Measurements from ENCODE around the gene TCIRG1. TPM values are rescaled to one million over a fixed set of nuclear protein-coding genes. Genes with fewer than 3 reads are reported as not detected.

The TCIRG1 gene
- total and polyA plus RNA-seq, 2 of the 13 experiments (the other 11 are each of a cell fraction or from before 2014, with no cell fraction given), result 48.0 to 69.6 TPM

DNA sequence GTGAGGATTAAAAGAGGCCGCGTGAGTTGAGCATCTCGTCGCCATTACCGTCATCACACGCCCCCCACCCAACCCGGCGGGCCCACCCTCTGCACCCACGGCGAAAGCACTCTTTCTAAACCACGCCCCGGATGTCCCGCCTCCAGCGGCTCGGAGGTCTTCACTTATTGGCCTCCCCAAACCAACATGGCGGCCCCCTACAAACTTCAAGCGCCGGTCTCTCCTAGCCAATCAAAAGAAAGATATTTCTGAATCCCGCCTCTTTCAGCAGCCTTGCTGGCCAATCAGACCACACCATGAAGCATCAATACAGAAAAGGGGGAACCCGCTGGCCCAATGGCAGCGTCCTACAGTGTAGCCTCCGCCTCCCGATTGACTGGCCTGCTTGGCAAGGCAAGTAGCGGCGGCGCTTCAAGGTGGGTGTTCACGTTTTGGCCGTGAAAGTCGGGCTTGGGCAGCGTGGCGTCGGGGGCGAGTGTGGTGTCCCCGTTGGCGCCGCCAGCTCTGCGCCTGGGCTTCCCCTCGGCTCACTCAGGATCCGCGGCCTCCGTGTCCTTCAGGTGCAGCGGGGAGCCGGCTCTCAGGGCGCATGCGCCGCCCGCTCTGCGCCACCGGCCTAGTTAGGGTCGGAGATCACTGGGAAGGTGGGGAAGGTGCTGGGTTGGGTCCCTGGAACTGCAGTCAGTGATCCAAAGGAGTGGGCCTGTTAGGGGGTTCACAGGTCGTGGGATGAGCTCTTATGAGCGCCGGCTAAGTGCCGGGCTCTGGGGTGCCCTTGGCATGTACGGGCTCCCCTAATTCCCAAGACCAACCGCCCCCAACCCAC is 8.3 kb upstream of the TCIRG1 start, which contains the start of gene NDUFS8 (continued):
- TF ChIP-seq, protein P1, sequence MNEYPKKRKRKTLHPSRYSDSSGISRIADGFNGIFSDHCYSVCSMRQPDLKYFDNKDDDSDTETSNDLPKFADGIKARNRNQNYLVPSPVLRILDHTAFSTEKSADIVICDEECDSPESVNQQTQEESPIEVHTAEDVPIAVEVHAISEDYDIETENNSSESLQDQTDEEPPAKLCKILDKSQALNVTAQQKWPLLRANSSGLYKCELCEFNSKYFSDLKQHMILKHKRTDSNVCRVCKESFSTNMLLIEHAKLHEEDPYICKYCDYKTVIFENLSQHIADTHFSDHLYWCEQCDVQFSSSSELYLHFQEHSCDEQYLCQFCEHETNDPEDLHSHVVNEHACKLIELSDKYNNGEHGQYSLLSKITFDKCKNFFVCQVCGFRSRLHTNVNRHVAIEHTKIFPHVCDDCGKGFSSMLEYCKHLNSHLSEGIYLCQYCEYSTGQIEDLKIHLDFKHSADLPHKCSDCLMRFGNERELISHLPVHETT (CRISPR knock-in tag; conservative IDR thresholded peaks at IDR 0.05), result peak; percentile 65; the same call in 1 of the 2 replicates
- TF ChIP-seq ZKSCAN8 (CRISPR knock-in tag; IDR thresholded peaks at IDR 0.05; ENCODE audit: borderline replicate concordance), result peak; percentile 54; the same call in 1 of the 2 replicates
- peak; percentile 39; the same call in 1 of the 2 replicates for TF ChIP-seq RXRA (CRISPR knock-in tag; IDR thresholded peaks at IDR 0.05)
- TF ChIP-seq, protein P2, sequence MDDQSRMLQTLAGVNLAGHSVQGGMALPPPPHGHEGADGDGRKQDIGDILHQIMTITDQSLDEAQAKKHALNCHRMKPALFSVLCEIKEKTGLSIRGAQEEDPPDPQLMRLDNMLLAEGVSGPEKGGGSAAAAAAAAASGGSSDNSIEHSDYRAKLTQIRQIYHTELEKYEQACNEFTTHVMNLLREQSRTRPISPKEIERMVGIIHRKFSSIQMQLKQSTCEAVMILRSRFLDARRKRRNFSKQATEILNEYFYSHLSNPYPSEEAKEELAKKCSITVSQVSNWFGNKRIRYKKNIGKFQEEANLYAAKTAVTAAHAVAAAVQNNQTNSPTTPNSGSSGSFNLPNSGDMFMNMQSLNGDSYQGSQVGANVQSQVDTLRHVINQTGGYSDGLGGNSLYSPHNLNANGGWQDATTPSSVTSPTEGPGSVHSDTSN (CRISPR knock-in tag; IDR thresholded peaks at IDR 0.05; ENCODE audit: borderline replicate concordance), result no peak
- TF ChIP-seq ZNF251 (CRISPR knock-in tag; IDR thresholded peaks at IDR 0.05), result no peak
- TF ChIP-seq, protein P3, sequence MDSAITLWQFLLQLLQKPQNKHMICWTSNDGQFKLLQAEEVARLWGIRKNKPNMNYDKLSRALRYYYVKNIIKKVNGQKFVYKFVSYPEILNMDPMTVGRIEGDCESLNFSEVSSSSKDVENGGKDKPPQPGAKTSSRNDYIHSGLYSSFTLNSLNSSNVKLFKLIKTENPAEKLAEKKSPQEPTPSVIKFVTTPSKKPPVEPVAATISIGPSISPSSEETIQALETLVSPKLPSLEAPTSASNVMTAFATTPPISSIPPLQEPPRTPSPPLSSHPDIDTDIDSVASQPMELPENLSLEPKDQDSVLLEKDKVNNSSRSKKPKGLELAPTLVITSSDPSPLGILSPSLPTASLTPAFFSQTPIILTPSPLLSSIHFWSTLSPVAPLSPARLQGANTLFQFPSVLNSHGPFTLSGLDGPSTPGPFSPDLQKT (CRISPR knock-in tag; IDR thresholded peaks at IDR 0.05; ENCODE audit: borderline replicate concordance), result no peak
- TF ChIP-seq ZNF101 (CRISPR knock-in tag; IDR thresholded peaks at IDR 0.05; ENCODE audit: borderline replicate concordance, low read depth), result no peak
- TF ChIP-seq ZFP41 (CRISPR knock-in tag; IDR thresholded peaks at IDR 0.05; ENCODE audit: borderline replicate concordance), result no peak
- TF ChIP-seq AKAP8 (CRISPR knock-in tag; IDR thresholded peaks at IDR 0.05), result peak; percentile 60; the same call in 1 of the 2 replicates
- TF ChIP-seq ZEB1 (IDR thresholded peaks at IDR 0.05; ENCODE audit: insufficient replicate concordance, low read depth), result no peak
- TF ChIP-seq, protein P4, sequence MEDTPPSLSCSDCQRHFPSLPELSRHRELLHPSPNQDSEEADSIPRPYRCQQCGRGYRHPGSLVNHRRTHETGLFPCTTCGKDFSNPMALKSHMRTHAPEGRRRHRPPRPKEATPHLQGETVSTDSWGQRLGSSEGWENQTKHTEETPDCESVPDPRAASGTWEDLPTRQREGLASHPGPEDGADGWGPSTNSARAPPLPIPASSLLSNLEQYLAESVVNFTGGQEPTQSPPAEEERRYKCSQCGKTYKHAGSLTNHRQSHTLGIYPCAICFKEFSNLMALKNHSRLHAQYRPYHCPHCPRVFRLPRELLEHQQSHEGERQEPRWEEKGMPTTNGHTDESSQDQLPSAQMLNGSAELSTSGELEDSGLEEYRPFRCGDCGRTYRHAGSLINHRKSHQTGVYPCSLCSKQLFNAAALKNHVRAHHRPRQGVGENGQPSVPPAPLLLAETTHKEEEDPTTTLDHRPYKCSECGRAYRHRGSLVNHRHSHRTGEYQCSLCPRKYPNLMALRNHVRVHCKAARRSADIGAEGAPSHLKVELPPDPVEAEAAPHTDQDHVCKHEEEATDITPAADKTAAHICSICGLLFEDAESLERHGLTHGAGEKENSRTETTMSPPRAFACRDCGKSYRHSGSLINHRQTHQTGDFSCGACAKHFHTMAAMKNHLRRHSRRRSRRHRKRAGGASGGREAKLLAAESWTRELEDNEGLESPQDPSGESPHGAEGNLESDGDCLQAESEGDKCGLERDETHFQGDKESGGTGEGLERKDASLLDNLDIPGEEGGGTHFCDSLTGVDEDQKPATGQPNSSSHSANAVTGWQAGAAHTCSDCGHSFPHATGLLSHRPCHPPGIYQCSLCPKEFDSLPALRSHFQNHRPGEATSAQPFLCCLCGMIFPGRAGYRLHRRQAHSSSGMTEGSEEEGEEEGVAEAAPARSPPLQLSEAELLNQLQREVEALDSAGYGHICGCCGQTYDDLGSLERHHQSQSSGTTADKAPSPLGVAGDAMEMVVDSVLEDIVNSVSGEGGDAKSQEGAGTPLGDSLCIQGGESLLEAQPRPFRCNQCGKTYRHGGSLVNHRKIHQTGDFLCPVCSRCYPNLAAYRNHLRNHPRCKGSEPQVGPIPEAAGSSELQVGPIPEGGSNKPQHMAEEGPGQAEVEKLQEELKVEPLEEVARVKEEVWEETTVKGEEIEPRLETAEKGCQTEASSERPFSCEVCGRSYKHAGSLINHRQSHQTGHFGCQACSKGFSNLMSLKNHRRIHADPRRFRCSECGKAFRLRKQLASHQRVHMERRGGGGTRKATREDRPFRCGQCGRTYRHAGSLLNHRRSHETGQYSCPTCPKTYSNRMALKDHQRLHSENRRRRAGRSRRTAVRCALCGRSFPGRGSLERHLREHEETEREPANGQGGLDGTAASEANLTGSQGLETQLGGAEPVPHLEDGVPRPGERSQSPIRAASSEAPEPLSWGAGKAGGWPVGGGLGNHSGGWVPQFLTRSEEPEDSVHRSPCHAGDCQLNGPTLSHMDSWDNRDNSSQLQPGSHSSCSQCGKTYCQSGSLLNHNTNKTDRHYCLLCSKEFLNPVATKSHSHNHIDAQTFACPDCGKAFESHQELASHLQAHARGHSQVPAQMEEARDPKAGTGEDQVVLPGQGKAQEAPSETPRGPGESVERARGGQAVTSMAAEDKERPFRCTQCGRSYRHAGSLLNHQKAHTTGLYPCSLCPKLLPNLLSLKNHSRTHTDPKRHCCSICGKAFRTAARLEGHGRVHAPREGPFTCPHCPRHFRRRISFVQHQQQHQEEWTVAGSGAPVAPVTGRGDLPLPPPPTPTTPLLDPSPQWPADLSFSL (CRISPR knock-in tag; IDR thresholded peaks at IDR 0.05), result no peak
- TF ChIP-seq ADNP (CRISPR knock-in tag; IDR thresholded peaks at IDR 0.05), result no peak
- TF ChIP-seq ARNT (IDR thresholded peaks at IDR 0.05), result no peak
- no peak for TF ChIP-seq ZNF292 (CRISPR knock-in tag; IDR thresholded peaks at IDR 0.05; ENCODE audit: borderline replicate concordance, low read depth)
- TF ChIP-seq RAD21 (CRISPR knock-in tag; IDR thresholded peaks at IDR 0.05), result no peak
- TF ChIP-seq EZH2 (conservative IDR thresholded peaks at IDR 0.05; ENCODE audit: low read depth, low read length), result no peak
- 0 out of 2 replicates have a peak, but pooled peaks have one; percentile 27 for TF ChIP-seq MEIS2 (CRISPR knock-in tag; IDR thresholded peaks at IDR 0.05)
- no peak for TF ChIP-seq ZNF766 (CRISPR knock-in tag; IDR thresholded peaks at IDR 0.05; ENCODE audit: borderline replicate concordance)

Data from HepG2 (cell line).